Measurements from ENCODE around the gene AP4E1.

- TF ChIP-seq RXRA (IDR thresholded peaks at IDR 0.05; ENCODE audit: insufficient read depth, low read depth, low read length) (no peak), CTCF (IDR thresholded peaks at IDR 0.05; ENCODE audit: control extremely low read depth in 1 of 3, insufficient read depth in 1 of 3, low read depth in 1 of 3, low read length in 3 of 3) (no peak), POLR2A (IDR thresholded peaks at IDR 0.05; ENCODE audit: control extremely low read depth in 1 of 2, low read depth in 2 of 2, low read length in 2 of 2) (no peak), TEAD4 (IDR thresholded peaks at IDR 0.05; ENCODE audit: low read depth, low read length) (no peak), MAX (IDR thresholded peaks at IDR 0.05) (no peak), GABPA (IDR thresholded peaks at IDR 0.05; ENCODE audit: borderline replicate concordance, insufficient read depth, low read length) (no peak), EP300 (IDR thresholded peaks at IDR 0.05; ENCODE audit: borderline replicate concordance in 1 of 2, low read depth in 2 of 2, low read length in 2 of 2) (no peak)
Measured at GRCh38 chr15:50880651-50881114, 27.8 kb upstream of the AP4E1 start.
